ENCODE results near the gene PLXDC2.

PLXDC2 gene

DNA sequence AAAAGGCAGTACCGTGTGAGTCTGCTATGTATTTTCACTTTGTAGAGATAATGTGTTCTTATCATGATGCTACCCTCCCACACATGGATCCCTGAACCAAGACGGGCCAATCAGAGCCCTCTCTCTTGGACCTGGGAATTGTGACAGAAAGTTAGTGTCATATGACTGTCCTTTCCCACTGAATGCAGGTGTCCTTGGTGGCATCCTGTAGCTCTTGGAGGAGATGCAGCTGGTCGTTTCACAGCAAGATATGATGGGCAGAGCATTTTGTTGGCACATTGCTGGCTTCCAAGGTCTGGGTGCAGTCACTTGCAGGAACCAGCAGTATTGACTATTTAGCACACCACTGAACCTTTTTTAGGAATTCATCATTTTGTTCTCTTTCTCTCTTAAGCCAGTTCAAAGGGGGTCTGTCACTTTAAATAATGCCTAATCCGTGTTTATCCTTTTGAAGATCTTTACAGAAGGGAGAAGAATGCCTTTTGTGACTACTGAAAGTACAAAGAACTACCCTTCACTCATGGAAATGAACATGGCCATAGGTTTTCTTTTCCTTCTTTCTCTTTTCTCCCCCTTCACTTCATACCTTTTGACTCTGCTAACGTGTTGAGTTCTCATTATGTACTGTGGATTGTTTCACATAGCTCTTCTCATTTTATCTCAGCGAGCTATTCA, 125.1 kb downstream of the PLXDC2 start:
- DNase-seq (ENCODE audit: low spot score): no peak

DNA sequence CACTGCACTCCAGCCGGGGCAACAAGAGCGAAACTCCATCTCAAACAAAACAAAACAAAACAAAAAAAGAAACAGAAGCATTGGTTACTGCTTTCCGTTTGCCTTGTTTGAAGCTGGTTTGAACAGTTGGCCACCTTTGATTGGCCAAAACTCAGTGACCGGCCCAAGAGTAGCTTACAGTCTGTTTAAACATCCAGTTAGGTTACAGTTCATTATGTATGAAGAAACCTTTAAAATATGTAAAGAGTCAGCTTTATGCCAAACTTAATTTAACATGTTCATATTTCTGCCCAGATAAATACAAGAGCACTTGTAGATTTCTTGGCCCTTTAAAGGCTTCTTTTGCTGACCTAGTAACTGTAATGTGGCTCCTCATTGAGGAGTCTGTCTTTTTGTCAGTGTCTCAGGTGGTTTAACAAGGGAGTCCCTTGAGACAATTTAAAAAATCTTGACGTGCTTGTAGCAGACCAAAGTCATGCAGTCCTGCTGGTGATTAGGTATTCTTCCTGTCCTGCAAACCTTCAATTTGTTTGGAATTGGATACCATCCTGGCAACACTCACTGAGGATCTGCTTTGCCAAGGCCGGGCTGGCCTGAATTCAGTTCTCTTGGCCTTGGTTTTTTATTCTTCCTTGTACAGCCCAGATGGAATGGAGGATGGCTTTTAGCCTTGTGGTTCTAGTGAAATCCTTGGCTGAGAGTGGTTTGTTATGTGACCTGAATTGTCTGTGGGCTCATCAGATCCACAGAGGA, 128.9 kb downstream of the PLXDC2 start:
- no peak for DNase-seq (ENCODE audit: low spot score)

- no peak for DNase-seq (ENCODE audit: low spot score)
Observed at GRCh38 chr10:19946245-19946644, 130.0 kb downstream of the PLXDC2 start.

GRCh38 chr10:19946791-19947190, 130.6 kb downstream of the PLXDC2 start:
- DNase-seq (ENCODE audit: low spot score): no peak

DNA sequence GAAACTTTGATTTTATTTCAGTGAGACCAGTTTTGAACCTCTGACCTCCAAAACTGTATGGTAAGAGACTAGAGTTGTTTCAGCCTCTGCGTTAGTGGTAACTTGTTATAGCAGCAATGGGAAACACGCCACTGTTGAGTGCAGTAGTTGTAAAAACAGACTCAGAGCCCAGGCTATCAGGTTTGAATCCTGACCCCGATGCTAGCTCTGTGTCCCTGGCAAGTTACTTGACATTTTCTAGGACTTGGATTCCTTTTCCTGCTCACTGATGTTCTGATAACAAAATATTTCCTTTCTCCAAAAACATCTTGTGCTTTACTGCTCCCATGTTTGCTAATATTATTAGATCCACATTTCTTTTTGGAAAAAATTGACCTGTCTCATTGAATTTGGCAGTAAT, 131.0 kb downstream of the PLXDC2 start:
- DNase-seq (ENCODE audit: low spot score): no peak

DNA sequence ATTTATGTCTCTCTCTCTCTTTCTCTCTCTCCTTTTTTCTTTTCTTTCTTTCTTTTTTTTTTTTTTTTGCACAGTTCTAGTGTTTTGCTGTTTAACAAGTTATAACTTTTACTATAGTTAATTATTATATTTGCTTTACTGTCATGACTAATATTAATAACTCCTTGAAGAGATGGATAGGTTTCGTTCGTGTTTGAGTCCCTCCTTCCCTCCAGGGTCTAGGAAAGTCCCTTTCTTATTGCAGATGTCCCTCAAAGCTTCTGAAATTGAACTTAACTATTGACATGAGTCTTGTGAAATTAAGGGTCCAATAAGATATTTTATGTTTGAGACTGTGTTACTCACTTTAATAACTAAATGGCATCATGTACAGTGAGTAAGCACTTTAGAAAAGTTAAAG, 131.4 kb downstream of the PLXDC2 start:
- no peak for DNase-seq (ENCODE audit: low spot score)

DNA sequence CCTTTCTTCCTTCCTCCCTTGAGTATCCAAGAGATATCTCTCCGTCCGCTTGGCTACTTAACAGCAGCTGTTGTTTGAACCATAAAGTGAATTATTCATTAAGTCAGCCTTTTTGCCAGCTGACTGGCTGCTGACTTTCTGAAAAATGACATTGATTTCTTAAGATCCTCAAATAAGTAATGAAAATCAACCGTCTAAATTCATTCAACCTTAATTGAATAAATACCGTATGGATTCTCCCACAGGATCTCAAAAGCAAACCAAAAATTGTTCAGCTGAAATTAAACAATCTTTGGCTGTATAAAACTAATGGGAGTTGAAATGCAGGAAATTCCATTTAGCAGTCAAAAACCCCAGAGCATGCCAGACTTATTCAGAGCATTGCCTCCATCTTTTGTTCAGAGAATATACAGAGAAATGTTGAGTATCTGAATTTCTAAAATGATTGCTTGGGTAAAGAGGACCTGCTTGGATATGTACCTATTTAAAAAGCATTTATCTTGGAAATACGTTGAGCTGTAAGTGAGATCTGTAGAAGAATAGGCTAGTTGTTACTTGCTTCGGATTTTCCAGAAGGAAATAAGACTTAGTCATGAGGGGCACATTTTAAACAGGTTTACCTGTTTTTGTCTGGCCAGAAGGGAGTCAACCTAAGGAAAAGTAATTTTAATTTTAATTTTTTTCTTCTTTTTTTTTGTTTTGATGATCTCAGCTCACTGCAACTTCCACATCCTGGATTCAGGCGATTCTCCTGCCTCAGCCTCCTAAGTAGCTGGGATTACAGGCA, 136.2 kb downstream of the PLXDC2 start:
- no peak for DNase-seq (ENCODE audit: low spot score)

GRCh38 chr10:19954601-19955000, 138.4 kb downstream of the PLXDC2 start:
- DNase-seq (ENCODE audit: low spot score): no peak

GRCh38 chr10:19956516-19957032, 140.3 kb downstream of the PLXDC2 start:
- DNase-seq (ENCODE audit: low spot score): no peak

GRCh38 chr10:19958787-19959186, 142.6 kb downstream of the PLXDC2 start:
- no peak for DNase-seq (ENCODE audit: low spot score)

DNA sequence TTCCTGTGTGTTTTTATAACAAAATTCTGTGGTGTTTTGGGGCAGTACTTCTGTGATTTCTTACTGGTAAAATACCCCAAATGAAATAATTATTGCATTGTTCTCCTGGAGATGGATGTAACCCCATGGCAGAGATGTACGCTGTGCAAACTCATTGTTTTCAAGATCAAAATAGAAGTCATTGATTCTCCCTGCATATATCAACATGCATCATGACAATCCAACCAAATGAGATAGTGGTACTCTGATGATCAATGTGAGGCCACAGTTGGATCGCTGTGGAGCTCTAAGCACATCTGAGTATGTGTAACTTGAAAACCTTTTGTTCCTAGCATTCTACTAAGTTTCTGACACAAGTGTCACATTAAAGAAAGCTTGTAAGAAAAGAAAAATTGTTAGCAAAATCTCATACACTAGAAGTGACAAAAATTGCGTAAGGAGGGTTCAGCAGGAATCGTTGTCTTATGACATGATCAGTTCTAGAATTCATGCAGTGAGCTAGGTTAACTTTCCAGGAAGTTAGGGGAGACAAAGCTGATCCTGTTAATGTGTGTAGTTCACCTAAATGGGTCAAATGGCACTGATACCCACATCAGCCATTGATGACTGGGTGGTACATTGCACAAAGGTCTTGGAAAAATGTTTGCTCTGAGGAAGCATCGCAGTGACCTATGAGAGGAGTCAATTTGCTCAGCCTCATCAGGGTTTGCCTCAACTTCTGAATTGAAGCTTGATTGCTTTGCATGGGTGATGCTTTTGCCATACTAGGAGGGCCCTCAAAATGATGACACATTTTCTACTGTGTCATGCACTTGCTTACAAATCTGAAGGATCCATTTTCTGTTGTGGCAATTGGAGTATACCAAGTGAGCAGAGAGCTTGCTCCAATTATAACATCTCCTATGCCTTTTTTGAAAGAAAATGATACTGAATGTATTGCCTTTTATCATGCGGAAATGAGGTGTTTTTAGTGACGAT, 145.1 kb downstream of the PLXDC2 start:
- no peak for DNase-seq (ENCODE audit: low spot score)

GRCh38 chr10:19964625-19965024, 148.4 kb downstream of the PLXDC2 start:
- DNase-seq (ENCODE audit: low spot score): no peak

DNA sequence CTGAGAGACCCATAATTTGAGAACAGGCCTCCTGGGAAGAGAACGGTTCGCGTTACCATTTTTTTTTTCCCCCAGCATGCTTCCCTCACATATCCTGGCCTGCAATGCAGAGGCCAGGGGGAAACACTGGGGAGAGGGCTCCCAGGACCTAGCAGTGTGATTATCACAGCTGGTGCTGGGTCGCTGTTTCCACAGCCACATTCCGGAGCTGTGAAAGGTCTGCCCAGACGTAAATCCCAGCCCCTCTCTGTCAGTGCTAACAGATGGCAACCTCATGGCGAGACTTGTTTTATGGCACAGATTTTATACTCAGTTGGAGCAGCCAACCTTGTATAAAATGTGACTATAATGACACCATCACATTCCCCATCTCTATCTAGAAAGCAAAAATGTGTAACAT, 150.5 kb downstream of the PLXDC2 start:
- DNase-seq (ENCODE audit: low spot score): no peak

DNA sequence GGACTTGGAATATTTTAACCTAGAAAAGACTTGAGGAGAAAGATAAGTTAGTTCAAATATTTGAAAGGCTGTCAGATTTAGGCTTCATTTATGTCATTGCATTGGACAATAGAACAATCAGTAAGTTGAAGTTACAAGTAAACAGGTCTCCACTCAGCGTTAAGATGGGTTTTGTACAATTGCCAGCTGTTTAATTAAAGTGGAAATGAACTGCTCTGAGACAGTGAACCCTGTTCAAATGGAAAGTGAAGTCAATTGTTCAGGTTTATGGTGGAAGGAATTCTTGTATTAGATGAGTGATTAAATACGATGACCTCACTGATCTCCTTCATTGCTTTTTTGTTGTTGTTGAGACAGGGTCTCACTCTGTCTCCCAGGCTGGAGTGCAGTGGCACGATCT, 151.7 kb downstream of the PLXDC2 start:
- DNase-seq (ENCODE audit: low spot score): no peak

DNA sequence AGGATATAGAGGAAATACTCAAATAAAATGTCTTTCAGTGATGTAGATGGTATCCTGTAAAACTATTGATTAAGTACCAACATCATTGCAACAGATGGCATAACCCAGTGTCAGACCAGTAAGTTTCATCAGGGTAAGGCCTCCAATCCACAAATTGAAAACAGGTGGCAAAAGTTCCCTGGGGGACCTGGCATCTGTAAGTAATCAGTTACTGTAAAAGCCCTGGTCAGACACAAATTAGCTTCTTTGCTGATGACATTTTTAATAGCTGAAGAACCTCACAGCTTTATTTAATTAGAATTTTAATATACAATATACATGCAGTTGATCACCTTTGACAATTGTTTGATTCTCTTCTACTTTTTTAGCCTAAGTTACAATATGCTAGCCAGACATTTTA, 152.5 kb downstream of the PLXDC2 start:
- DNase-seq (ENCODE audit: low spot score): no peak

DNA sequence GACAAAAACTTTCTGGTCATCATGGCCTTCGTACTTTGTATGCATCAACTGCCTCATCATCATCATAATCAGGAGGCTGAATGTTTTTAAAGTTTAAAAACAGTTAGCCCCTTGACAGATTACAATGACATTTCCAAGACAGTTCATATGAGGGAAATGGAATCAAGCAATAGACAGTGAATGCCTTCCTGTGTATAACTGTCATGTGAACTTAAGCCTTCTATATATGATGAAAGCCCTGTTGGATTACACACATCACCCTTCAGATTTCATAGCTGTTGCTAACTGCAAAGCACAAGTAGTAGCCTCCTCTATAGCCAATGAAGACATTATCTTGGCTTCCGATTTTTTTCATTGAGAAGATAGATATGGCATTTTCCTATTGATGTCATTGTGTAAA, 154.0 kb downstream of the PLXDC2 start:
- no peak for DNase-seq (ENCODE audit: low spot score)

- no peak for DNase-seq (ENCODE audit: low spot score)
Observed at GRCh38 chr10:19970717-19971116, 154.5 kb downstream of the PLXDC2 start.

GRCh38 chr10:19971343-19972052, 155.3 kb downstream of the PLXDC2 start:
- no peak for DNase-seq (ENCODE audit: low spot score)

DNA sequence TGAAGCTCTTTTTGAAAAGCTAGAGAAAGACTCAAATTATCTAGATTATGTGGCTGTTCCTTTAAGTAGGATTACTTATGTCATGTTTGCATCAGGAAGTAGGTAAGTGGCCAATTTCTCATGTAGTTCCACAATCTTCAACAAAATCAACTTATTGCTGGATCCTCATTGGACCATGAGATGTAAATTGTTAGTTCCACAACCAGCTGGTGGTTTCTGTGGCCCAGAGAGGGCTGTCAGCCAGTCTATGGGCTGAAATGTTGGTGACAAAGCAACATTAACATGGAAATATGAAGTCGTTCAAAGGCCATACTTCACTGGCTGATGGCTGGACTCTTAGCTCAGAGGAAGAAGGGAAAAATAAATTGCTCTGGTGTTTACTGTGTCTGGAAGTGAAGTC, 157.9 kb downstream of the PLXDC2 start:
- DNase-seq (ENCODE audit: low spot score): no peak

DNA sequence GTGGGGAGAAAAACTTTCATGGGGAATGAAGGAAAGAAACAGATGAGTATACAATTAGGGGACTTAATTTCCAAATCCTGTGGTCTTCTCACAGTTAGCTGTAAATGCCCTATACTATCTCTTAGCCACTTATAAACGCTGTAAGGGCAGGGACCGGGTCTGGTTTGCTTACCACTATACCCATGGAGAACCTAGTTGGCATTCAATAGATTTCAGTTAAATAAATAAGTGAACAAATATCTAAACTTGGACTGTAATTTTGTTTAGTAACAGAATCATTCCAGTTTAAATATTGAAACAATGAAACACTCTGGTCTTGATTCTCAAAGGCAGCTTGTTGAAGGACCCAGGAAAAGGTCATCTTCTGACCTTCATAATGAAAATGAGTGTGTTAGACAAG, 158.3 kb downstream of the PLXDC2 start:
- DNase-seq (ENCODE audit: low spot score): no peak

DNA sequence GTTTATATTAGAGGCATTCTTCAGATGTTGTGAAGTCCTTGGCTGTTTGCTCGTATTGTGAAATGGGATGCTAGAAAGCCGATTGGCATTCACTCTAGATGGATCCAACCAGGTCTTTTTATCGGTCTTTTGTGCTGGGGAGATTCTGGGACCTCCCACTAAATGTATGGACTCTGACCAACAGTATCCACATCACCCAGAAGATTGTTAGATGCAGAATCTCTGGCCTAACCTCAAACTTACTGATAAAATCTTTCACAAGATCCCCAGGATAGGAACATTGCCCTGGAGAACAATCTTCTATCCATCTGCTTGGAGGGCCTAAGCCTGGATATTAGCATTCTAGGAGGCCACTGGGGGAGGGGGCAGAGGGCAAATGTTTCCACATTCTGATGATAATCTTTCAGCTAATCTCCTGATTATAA, 160.9 kb downstream of the PLXDC2 start:
- no peak for DNase-seq (ENCODE audit: low spot score)
